Panc1 (cell line): ENCODE results near the gene CLPX.

Experiments used
- TF ChIP-seq, protein P1 (sequence below): fragments of 450-650 bp; IDR thresholded peaks from 2 replicates; pipeline ENCODE4 v1.5.1; 2017; ENCODE audit warnings: mild to moderate bottlenecking
- TF ChIP-seq, protein P2 (sequence below), 2 experiments: IDR thresholded peaks; 2 replicates each; pipeline ENCODE4 v1.6.1; 2011 to 2012; ENCODE audit warnings: low read depth in 2 of 2, control low read depth in 1 of 2, low read length in 1 of 2, mild to moderate bottlenecking in 1 of 2, moderate library complexity in 1 of 2; ENCODE audit not compliant: insufficient read depth in 1 of 2

DNA sequence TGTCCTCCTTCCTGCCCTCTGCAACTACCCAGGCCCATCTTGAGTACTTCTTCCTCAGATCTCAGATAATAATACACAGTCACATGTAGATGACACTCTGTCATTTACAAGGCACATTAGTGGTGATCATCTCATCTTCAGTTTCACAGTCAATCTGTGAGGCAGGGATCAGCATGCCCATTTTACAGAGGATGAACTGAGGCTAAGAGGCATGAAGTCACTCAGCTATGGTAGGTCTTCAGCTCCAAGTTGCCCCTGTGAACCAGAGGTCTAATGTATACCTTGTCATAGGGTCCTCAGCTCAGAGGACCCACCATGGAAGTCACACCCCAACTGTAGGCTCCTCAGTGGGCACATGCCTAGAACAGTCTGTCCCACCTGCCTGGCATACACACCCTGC lies 30.4 kb upstream of the CLPX start:
- TF ChIP-seq, protein P1, sequence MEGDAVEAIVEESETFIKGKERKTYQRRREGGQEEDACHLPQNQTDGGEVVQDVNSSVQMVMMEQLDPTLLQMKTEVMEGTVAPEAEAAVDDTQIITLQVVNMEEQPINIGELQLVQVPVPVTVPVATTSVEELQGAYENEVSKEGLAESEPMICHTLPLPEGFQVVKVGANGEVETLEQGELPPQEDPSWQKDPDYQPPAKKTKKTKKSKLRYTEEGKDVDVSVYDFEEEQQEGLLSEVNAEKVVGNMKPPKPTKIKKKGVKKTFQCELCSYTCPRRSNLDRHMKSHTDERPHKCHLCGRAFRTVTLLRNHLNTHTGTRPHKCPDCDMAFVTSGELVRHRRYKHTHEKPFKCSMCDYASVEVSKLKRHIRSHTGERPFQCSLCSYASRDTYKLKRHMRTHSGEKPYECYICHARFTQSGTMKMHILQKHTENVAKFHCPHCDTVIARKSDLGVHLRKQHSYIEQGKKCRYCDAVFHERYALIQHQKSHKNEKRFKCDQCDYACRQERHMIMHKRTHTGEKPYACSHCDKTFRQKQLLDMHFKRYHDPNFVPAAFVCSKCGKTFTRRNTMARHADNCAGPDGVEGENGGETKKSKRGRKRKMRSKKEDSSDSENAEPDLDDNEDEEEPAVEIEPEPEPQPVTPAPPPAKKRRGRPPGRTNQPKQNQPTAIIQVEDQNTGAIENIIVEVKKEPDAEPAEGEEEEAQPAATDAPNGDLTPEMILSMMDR: no peak
- TF ChIP-seq, protein P2, sequence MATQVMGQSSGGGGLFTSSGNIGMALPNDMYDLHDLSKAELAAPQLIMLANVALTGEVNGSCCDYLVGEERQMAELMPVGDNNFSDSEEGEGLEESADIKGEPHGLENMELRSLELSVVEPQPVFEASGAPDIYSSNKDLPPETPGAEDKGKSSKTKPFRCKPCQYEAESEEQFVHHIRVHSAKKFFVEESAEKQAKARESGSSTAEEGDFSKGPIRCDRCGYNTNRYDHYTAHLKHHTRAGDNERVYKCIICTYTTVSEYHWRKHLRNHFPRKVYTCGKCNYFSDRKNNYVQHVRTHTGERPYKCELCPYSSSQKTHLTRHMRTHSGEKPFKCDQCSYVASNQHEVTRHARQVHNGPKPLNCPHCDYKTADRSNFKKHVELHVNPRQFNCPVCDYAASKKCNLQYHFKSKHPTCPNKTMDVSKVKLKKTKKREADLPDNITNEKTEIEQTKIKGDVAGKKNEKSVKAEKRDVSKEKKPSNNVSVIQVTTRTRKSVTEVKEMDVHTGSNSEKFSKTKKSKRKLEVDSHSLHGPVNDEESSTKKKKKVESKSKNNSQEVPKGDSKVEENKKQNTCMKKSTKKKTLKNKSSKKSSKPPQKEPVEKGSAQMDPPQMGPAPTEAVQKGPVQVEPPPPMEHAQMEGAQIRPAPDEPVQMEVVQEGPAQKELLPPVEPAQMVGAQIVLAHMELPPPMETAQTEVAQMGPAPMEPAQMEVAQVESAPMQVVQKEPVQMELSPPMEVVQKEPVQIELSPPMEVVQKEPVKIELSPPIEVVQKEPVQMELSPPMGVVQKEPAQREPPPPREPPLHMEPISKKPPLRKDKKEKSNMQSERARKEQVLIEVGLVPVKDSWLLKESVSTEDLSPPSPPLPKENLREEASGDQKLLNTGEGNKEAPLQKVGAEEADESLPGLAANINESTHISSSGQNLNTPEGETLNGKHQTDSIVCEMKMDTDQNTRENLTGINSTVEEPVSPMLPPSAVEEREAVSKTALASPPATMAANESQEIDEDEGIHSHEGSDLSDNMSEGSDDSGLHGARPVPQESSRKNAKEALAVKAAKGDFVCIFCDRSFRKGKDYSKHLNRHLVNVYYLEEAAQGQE (IDR thresholded peaks at IDR 0.05; ENCODE audit: insufficient read depth in 1 of 2, low read depth in 2 of 2, low read length in 1 of 2): no peak
